Activated CD4-positive, alpha-beta T cell treated with anti-CD3 and anti-CD28 coated beads for 36 hours (primary cell): Measurements from ENCODE around the gene NIT1. TPM values are rescaled to one million over a fixed set of nuclear protein-coding genes. Genes with fewer than 3 reads are reported as not detected.
A peak's percentile ranks its signal among the peaks of the same experiment; 100 is the strongest.

Experiments used
- ATAC-seq: fragments of 200-7000 bp; cut with Tn5 transposase; one replicate; pipeline ENCODE4 v1.10.0; 2021; ENCODE audit warnings: mild to moderate bottlenecking, moderate library complexity
- CTCF ChIA-PET: fragments of 350-600 bp; sonication (Branson Sonifier 250); formaldehyde crosslinking; loops from one replicate; lab custom pipeline; 2021; ENCODE audit warnings: antibody characterized with exemption; lab: Charles Lee
- POLR2A ChIA-PET: fragments of 350-600 bp; sonication (Branson Sonifier 250); formaldehyde crosslinking; loops from one replicate; lab custom pipeline; 2021; ENCODE audit warnings: antibody characterized with exemption, inconsistent platforms; lab: Charles Lee
- DNase-seq: peaks from one replicate; pipeline ENCODE4 v3.0.0-alpha.2; 2020
- H3K27ac Mint-ChIP-seq: one replicate; pipeline ENCODE4 v1.8.0; 2021; ENCODE audit warnings: mixed read lengths
- H3K27me3 Mint-ChIP-seq: one replicate; pipeline ENCODE4 v1.8.0; 2021; ENCODE audit warnings: mixed read lengths
- H3K36me3 Mint-ChIP-seq: one replicate; pipeline ENCODE4 v1.8.0; 2021; ENCODE audit warnings: low read depth, mixed read lengths
- H3K4me1 Mint-ChIP-seq: one replicate; pipeline ENCODE4 v1.8.0; 2021; ENCODE audit warnings: mixed read lengths
- H3K4me3 Mint-ChIP-seq: one replicate; pipeline ENCODE4 v1.8.0; 2021; ENCODE audit warnings: mild to moderate bottlenecking, moderate library complexity, mixed read lengths
- H3K9me3 Mint-ChIP-seq: one replicate; pipeline ENCODE4 v1.8.0; 2021; ENCODE audit warnings: low read depth, mixed read lengths
- intact Hi-C, 2 experiments: fragments of 100-400 bp; cut with DNase I in 1 of 2; cut with micrococcal nuclease in 1 of 2; formaldehyde crosslinking; loops; one replicate each; pipeline versions ENCODE4 v1.14.2 to v1.15.1; 2022 to 2024; cut with DNase I, micrococcal nuclease
- total RNA-seq, 2 experiments: library from RNA; stranded (reverse); gene quantifications; one replicate each; pipeline ENCODE4 v1.2.3, GENCODE V29; 2021

NIT1 gene
- total RNA-seq, 2 experiments from 2014 or later: 58.2 to 62.1 TPM

DNA sequence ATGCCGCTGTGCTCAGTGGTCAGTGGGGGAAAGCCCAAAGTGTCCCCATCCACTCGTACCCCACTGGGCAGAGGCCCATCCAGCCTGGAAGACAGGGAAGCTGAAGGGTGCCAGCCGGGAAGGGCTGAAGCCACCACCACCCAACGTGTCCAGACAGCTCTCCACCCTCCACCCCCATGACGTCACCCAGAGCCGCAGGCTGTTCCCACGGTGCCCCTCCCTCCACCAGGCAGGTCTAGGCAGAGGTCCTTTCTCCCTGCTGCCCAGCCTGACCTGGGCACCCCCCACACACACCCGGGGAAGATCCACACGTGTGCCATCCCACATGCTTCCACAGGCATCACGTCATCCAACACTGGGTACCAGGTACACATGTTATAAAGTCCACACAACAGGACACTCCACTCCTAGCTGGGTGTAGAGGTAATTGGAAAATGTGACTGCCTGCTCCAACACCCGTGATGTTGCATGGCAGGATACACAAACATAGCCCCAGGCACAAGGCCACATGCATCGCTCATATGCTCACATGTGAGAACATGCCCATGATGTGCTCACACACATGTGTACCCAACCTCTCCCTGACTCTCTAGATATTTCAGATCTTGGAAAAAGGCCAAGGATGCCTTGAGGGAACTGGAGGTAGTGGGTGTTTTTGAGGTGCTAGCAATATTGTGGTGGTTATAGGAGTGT lies 43.1 kb upstream of the NIT1 start:
- Mint-ChIP-seq H3K27ac (no peak overlapping the region), H3K4me3 (no peak overlapping the region), H3K4me1 (peaks cover 22% of the 10 kb centered on the region), H3K27me3 (peaks cover 2% of the 10 kb centered on the region), H3K9me3 (peaks cover 2% of the 10 kb centered on the region), H3K36me3 (no peaks in the 10 kb centered on the region)
- no peak for ATAC-seq
- DNase-seq: no peak
- ChIA-PET CTCF (no interaction called here), POLR2A (no interaction called here)
- intact Hi-C loops: loop anchor here in 1 of 2 experiments (5.0 kb wide), 1 partner anchor 38 kb away; the partner anchor contains the start of gene TSTD1

- intact Hi-C loops: no loop called here
- DNase-seq (no peak), ATAC-seq (no peak)
- H3K4me3 Mint-ChIP-seq: no peak overlapping the region
- CTCF ChIA-PET: interaction anchor here (1.0 kb wide), 2 partner anchors 20 to 23 kb away, joined by 3 to 4 read pairs; no protein-coding TSS in a partner anchor
- H3K9me3 Mint-ChIP-seq: no peaks in the 10 kb centered on the region
- no peak overlapping the region for H3K27ac Mint-ChIP-seq
- peaks cover 7% of the 10 kb centered on the region for H3K4me1 Mint-ChIP-seq
- H3K27me3 Mint-ChIP-seq: peaks cover 2% of the 10 kb centered on the region
- POLR2A ChIA-PET: interaction anchor here (0.6 kb wide), 1 partner anchor 21 kb away, joined by 3 read pairs; no protein-coding TSS in a partner anchor
- no peaks in the 10 kb centered on the region for H3K36me3 Mint-ChIP-seq
Observed at GRCh38 chr1:161076410-161076809, 41.5 kb upstream of the NIT1 start.

DNA sequence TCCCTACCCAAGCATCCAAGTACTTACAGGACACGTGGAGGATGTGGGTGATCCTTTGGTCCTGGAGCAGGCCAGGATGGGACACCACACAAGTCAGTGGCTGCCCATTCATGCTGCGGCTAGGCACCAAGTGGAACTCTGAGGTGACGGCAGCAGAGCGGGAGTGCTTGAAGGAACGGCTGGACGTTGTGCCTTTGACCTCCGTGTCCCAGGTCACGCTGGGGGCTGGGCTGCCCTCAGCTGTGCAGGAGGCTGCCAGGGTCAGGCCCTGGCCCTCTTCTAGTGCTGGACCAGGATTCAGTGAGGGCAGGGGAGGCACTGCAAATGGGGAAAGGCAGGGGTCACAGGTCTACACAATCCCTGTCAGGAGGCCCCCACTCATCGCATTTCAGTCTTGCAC lies 40.5 kb upstream of the NIT1 start:
- Mint-ChIP-seq H3K4me3 (no peak overlapping the region), H3K27me3 (peaks cover 2% of the 10 kb centered on the region), H3K9me3 (no peaks in the 10 kb centered on the region), H3K27ac (no peak overlapping the region), H3K4me1 (no peaks in the 10 kb centered on the region), H3K36me3 (no peaks in the 10 kb centered on the region)
- ATAC-seq (no peak), DNase-seq (no peak)
- intact Hi-C loops: no loop called here
- ChIA-PET POLR2A (no interaction called here), CTCF (no interaction called here)

- peaks cover 2% of the 10 kb centered on the region for H3K27me3 Mint-ChIP-seq
- ChIA-PET POLR2A (interaction anchor here (0.6 kb wide), 1 partner anchor 64 kb away, joined by 4 read pairs; no protein-coding TSS in a partner anchor), CTCF (interaction anchor here (0.9 to 3.7 kb wide), 3 partner anchors 10 to 33 kb away, joined by 3 to 21 read pairs (median 4); partner anchors contain the start of genes ARHGAP30, KLHDC9 and USF1)
- no peak for DNase-seq
- H3K4me1 Mint-ChIP-seq: no peaks in the 10 kb centered on the region
- H3K36me3 Mint-ChIP-seq: no peaks in the 10 kb centered on the region
- H3K27ac Mint-ChIP-seq: no peak overlapping the region
- H3K9me3 Mint-ChIP-seq: no peaks in the 10 kb centered on the region
- intact Hi-C loops: no loop called here
- no peak for ATAC-seq
- H3K4me3 Mint-ChIP-seq: no peak overlapping the region
Observed at GRCh38 chr1:161079436-161080110, 38.3 kb upstream of the NIT1 start.

GRCh38 chr1:161080441-161081405 lies 37.2 kb upstream of the NIT1 start:
- POLR2A ChIA-PET: no interaction called here
- H3K27me3 Mint-ChIP-seq: peaks cover 2% of the 10 kb centered on the region
- DNase-seq: no peak
- H3K36me3 Mint-ChIP-seq: no peaks in the 10 kb centered on the region
- peak overlapping the region; percentile 1 for H3K27ac Mint-ChIP-seq
- ATAC-seq: peak; percentile 47
- H3K4me3 Mint-ChIP-seq: no peak overlapping the region
- no peaks in the 10 kb centered on the region for H3K9me3 Mint-ChIP-seq
- H3K4me1 Mint-ChIP-seq: no peaks in the 10 kb centered on the region
- CTCF ChIA-PET: interaction anchor here (0.5 to 3.7 kb wide), 5 partner anchors 9 to 244 kb away, joined by 3 to 21 read pairs (median 3); partner anchors contain the start of gene KLHDC9
- intact Hi-C loops: no loop called here

DNA sequence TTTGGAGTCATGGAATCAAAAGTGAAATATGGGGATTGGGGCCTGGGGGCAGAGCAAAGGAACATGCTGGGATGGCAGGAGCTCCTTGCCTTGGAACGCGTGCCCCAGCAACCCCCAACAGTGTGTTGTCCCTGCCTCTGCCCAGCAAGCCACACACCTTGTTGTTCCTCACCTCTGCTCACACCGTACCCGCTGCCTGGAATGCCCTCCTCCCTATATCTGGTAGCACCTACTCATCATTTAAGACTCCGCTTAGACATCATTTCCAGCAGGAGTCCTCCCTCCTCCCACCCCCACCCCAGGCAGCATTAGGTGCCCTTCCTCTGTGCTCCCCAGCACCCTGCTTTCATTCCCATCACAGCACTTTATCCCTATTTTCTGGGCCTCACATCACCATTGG lies 36.4 kb upstream of the NIT1 start:
- peak overlapping the region; percentile 1 for H3K27ac Mint-ChIP-seq
- H3K4me1 Mint-ChIP-seq: no peaks in the 10 kb centered on the region
- ChIA-PET CTCF (interaction anchor here (0.6 to 3.7 kb wide), 3 partner anchors 13 to 53 kb away, joined by 3 to 21 read pairs (median 3); partner anchors contain the start of gene KLHDC9), POLR2A (no interaction called here)
- ATAC-seq: no peak
- H3K9me3 Mint-ChIP-seq: no peaks in the 10 kb centered on the region
- no peaks in the 10 kb centered on the region for H3K36me3 Mint-ChIP-seq
- H3K4me3 Mint-ChIP-seq: no peak overlapping the region
- intact Hi-C loops: no loop called here
- no peak for DNase-seq
- peaks cover 2% of the 10 kb centered on the region for H3K27me3 Mint-ChIP-seq

- no peak for ATAC-seq
- ChIA-PET CTCF (interaction anchor here (0.7 to 2.8 kb wide), 3 partner anchors 13 to 245 kb away, joined by 3 to 13 read pairs (median 4); partner anchors contain the start of genes ARHGAP30 and KLHDC9), POLR2A (no interaction called here)
- Mint-ChIP-seq H3K4me1 (no peaks in the 10 kb centered on the region), H3K27ac (no peak overlapping the region), H3K27me3 (peaks cover 2% of the 10 kb centered on the region), H3K9me3 (no peaks in the 10 kb centered on the region), H3K36me3 (no peaks in the 10 kb centered on the region), H3K4me3 (no peak overlapping the region)
- DNase-seq: no peak
- intact Hi-C loops: no loop called here
Observed at GRCh38 chr1:161082483-161082882, 35.4 kb upstream of the NIT1 start.

- Mint-ChIP-seq H3K27ac (no peak overlapping the region), H3K4me3 (no peak overlapping the region), H3K27me3 (peaks cover 2% of the 10 kb centered on the region), H3K36me3 (no peaks in the 10 kb centered on the region), H3K4me1 (no peaks in the 10 kb centered on the region), H3K9me3 (no peaks in the 10 kb centered on the region)
- DNase-seq (no peak), ATAC-seq (peak; percentile 67)
- intact Hi-C loops: no loop called here
- ChIA-PET POLR2A (no interaction called here), CTCF (interaction anchor here (1.5 to 2.8 kb wide), 2 partner anchors 13 to 14 kb away, joined by 3 to 13 read pairs; partner anchors contain the start of genes ARHGAP30 and KLHDC9)
Observed at GRCh38 chr1:161082996-161083747, 34.7 kb upstream of the NIT1 start.

DNA sequence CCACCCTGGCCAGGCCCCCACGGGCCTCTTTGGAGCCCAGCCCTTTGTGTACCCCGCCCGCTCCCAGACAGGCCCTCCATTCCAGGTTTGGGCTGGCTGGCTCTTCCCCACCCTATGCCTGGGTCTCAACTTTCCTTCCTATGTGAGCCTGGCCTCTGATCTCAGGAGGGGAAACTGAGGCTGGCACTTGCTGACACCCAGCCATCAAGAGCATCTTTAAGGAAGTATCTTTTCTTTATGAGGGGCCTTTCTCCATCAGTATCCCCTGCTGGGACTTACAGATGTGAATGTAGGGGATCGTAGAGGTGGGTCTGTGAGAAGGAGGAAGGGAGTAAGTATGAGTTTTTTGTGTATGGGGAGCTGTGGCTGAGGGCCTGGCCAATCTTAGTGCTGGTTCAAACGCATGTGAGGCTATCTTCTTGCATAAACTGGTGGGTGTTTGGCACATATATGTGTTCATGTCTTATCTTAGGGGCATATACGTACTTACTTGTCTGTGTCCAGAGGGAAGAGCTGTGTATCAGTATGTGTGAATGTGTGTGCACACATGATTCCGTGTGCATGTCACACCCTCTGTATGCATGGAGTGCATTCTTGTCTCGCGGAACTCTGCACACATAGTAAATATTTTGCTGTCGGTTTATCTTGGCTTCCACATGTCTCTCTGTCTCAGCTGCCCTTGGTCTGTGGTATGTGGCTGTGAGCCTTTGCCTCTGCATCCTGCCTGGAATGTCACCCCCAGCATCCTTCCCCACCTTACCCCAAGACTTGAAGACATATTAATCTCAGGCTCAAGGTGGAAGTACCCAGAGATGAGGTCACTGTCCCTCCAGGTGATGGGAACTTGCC lies 33.9 kb upstream of the NIT1 start:
- Mint-ChIP-seq H3K36me3 (no peaks in the 10 kb centered on the region), H3K4me3 (no peak overlapping the region), H3K4me1 (peaks cover 2% of the 10 kb centered on the region), H3K9me3 (no peaks in the 10 kb centered on the region), H3K27me3 (peaks cover 2% of the 10 kb centered on the region), H3K27ac (no peak overlapping the region)
- POLR2A ChIA-PET: no interaction called here
- DNase-seq (no peak), ATAC-seq (no peak)
- CTCF ChIA-PET: interaction anchor here (0.6 to 2.8 kb wide), 2 partner anchors 13 to 20 kb away, joined by 3 to 13 read pairs; partner anchors contain the start of gene KLHDC9
- intact Hi-C loops: no loop called here

- H3K27me3 Mint-ChIP-seq: no peaks in the 10 kb centered on the region
Observed at GRCh38 chr1:161084597-161084988, 33.3 kb upstream of the NIT1 start.

More at GRCh38 chr1:161084597-161084988, 33.3 kb upstream of the NIT1 start:
- Mint-ChIP-seq H3K4me3 (no peak overlapping the region), H3K36me3 (no peaks in the 10 kb centered on the region), H3K27ac (no peak overlapping the region), H3K4me1 (peaks cover 3% of the 10 kb centered on the region), H3K9me3 (no peaks in the 10 kb centered on the region)
- intact Hi-C loops: no loop called here
- DNase-seq (no peak), ATAC-seq (no peak)
- CTCF ChIA-PET: interaction anchor here (0.6 to 2.8 kb wide), 2 partner anchors 13 to 20 kb away, joined by 3 to 13 read pairs; partner anchors contain the start of gene KLHDC9
- POLR2A ChIA-PET: no interaction called here
